Measurements from ENCODE around the gene GPC3.

Gene GPC3

DNA sequence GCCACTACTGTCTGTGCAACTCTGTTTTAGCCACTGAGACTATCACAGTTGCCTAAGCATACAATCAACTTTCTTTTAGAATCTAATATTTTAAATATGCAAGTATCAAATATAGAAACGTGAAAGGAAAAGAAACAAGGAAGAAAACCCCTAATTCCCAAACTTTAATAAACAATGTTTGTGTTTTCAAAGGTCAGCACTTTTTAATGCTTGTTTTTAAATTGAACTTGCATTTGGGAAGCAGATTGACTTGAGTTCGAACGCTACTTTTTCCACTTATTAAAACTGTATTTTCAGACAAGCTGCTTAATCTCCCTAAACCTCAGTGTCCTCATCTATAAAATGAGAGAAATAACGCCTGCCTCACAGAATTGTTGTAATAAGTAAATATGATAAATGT is 384.3 kb downstream of the GPC3 start (continued):
- TF ChIP-seq, protein P1, sequence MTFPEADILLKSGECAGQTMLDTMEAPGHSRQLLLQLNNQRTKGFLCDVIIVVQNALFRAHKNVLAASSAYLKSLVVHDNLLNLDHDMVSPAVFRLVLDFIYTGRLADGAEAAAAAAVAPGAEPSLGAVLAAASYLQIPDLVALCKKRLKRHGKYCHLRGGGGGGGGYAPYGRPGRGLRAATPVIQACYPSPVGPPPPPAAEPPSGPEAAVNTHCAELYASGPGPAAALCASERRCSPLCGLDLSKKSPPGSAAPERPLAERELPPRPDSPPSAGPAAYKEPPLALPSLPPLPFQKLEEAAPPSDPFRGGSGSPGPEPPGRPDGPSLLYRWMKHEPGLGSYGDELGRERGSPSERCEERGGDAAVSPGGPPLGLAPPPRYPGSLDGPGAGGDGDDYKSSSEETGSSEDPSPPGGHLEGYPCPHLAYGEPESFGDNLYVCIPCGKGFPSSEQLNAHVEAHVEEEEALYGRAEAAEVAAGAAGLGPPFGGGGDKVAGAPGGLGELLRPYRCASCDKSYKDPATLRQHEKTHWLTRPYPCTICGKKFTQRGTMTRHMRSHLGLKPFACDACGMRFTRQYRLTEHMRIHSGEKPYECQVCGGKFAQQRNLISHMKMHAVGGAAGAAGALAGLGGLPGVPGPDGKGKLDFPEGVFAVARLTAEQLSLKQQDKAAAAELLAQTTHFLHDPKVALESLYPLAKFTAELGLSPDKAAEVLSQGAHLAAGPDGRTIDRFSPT (tag by site-specific recombination; IDR thresholded peaks at IDR 0.05) = no peak

DNA sequence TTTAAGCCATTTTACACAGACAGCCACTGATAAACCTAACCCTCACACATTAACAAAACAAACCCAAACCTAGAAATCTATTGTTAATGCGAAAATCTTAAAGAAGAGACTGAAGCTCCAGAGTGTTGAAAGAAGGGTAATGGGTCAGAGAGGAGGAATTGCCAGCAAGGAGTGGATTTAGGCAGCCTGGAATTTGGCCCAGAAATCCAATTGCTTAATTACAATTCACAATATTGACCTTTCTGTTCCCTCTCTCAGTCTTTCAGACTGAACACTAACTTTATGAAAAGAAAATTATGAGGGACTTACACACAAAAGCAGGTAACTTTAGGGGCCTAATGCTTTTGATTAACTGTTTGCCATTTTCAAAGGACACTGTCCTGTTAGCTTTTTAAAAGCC is 384.9 kb downstream of the GPC3 start:
- no peak overlapping the region for H3K27ac ChIP-seq (ENCODE audit: extremely low read depth, low read depth, low read length)
- CTCF ChIA-PET = no interaction called here
- TF ChIP-seq ZNF670 (tag by site-specific recombination; IDR thresholded peaks at IDR 0.05; ENCODE audit: low read depth) (no peak), KLF1 (tag by site-specific recombination; IDR thresholded peaks at IDR 0.05) (no peak)
- TF ChIP-seq, protein P1 (tag by site-specific recombination; IDR thresholded peaks at IDR 0.05) = no peak
- TF ChIP-seq, protein P2, sequence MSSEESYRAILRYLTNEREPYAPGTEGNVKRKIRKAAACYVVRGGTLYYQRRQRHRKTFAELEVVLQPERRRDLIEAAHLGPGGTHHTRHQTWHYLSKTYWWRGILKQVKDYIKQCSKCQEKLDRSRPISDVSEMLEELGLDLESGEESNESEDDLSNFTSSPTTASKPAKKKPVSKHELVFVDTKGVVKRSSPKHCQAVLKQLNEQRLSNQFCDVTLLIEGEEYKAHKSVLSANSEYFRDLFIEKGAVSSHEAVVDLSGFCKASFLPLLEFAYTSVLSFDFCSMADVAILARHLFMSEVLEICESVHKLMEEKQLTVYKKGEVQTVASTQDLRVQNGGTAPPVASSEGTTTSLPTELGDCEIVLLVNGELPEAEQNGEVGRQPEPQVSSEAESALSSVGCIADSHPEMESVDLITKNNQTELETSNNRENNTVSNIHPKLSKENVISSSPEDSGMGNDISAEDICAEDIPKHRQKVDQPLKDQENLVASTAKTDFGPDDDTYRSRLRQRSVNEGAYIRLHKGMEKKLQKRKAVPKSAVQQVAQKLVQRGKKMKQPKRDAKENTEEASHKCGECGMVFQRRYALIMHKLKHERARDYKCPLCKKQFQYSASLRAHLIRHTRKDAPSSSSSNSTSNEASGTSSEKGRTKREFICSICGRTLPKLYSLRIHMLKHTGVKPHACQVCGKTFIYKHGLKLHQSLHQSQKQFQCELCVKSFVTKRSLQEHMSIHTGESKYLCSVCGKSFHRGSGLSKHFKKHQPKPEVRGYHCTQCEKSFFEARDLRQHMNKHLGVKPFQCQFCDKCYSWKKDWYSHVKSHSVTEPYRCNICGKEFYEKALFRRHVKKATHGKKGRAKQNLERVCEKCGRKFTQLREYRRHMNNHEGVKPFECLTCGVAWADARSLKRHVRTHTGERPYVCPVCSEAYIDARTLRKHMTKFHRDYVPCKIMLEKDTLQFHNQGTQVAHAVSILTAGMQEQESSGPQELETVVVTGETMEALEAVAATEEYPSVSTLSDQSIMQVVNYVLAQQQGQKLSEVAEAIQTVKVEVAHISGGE (tag by site-specific recombination; conservative IDR thresholded peaks at IDR 0.05; ENCODE audit: low read depth) = no peak
- H3K4me3 ChIP-seq (ENCODE audit: low read depth, low read length) = no peak overlapping the region
- H3K4me1 ChIP-seq (ENCODE audit: control insufficient read depth, insufficient read depth, low read length) = no peaks in the 10 kb centered on the region
- H3K36me3 ChIP-seq (ENCODE audit: control insufficient read depth in 2 of 2, insufficient read depth in 1 of 2, low read length in 2 of 2) = no peaks in the 10 kb centered on the region
- H3K9me3 ChIP-seq (ENCODE audit: control insufficient read depth, insufficient read depth, low read depth, low read length) = no peaks in the 10 kb centered on the region
- POLR2A ChIA-PET = no interaction called here

DNA sequence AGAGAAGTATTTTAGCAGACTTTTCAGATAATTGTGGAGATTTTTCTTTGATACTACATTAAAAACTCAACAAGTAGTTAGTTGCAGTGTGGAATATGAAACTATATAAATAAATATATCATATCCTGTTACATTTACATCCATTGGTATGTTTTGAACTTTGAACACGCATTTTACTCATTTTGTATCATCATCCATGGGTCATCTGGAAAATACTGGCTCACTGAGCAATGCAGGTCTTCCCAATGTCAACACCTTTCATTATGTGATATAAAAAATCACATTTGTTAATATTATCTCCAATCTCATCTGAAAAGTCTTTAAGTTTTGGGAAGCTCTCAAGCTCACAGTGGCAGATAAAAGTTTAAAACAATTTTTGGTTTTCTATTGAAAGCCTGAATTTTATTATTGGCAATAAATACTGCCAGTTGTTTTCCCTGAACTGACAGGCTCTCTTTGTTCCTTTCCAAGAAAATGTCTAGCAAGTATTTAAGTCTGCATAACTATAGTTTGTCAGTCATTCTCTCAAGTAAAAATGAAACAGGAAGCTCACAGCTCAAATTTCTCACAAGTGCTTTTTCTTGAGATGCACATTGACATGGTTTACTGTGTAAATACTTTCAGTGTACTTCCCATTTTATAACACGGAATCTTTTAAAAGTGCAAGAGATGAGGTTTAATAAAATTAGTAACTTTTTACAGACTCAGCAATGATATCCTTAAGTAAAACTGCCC is 386.6 kb downstream of the GPC3 start:
- Histone ChIP-seq H3K27ac (ENCODE audit: extremely low read depth, low read depth, low read length) (no peak overlapping the region), H3K4me3 (ENCODE audit: low read depth, low read length) (no peak overlapping the region), H3K9me3 (ENCODE audit: control insufficient read depth, insufficient read depth, low read depth, low read length) (no peaks in the 10 kb centered on the region), H3K36me3 (ENCODE audit: control insufficient read depth in 2 of 2, insufficient read depth in 1 of 2, low read length in 2 of 2) (no peaks in the 10 kb centered on the region), H3K4me1 (ENCODE audit: control insufficient read depth, insufficient read depth, low read length) (no peaks in the 10 kb centered on the region)
- POLR2A ChIA-PET = no interaction called here
- no peak for TF ChIP-seq BCL11B (tag by site-specific recombination; IDR thresholded peaks at IDR 0.05; ENCODE audit: low read depth)
- TF ChIP-seq, protein P3, sequence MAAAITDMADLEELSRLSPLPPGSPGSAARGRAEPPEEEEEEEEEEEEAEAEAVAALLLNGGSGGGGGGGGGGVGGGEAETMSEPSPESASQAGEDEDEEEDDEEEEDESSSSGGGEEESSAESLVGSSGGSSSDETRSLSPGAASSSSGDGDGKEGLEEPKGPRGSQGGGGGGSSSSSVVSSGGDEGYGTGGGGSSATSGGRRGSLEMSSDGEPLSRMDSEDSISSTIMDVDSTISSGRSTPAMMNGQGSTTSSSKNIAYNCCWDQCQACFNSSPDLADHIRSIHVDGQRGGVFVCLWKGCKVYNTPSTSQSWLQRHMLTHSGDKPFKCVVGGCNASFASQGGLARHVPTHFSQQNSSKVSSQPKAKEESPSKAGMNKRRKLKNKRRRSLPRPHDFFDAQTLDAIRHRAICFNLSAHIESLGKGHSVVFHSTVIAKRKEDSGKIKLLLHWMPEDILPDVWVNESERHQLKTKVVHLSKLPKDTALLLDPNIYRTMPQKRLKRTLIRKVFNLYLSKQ (tag by site-specific recombination; IDR thresholded peaks at IDR 0.05; ENCODE audit: borderline replicate concordance) = no peak
- TF ChIP-seq ZNF530 (tag by site-specific recombination; IDR thresholded peaks at IDR 0.05; ENCODE audit: low read depth) = no peak
- no peak for TF ChIP-seq ZNF670 (tag by site-specific recombination; IDR thresholded peaks at IDR 0.05; ENCODE audit: low read depth)
- no peak for TF ChIP-seq ZNF837 (tag by site-specific recombination; IDR thresholded peaks at IDR 0.05)
- no peak for TF ChIP-seq FEZF1 (tag by site-specific recombination; IDR thresholded peaks at IDR 0.05)
- CTCF ChIA-PET = interaction anchor here (0.6 kb wide), 1 partner anchor 22 kb away, joined by 3 read pairs; no protein-coding TSS in a partner anchor

Measured in HEK293 (cell line).